Transverse colon (tissue), 4 donors: Measurements from ENCODE around the gene LMNTD2. TPM values are rescaled to one million over a fixed set of nuclear protein-coding genes. Genes with fewer than 3 reads are reported as not detected.

Experiments
- DNase-seq: peaks from one replicate; pipeline ENCODE4 v3.0.0-alpha.2; 2019
- H3K27ac ChIP-seq, 4 donors: fragments of 200-600 bp; sonication (generic); 2 replicates each; pipeline ENCODE4 v1.5.1; 2016 to 2018; ENCODE audit warnings: inconsistent platforms in 4 of 4
- H3K27me3 ChIP-seq: fragments of 200-600 bp; sonication (generic); 2 replicates; pipeline ENCODE4 v1.5.1; 2017; ENCODE audit warnings: inconsistent platforms
- H3K36me3 ChIP-seq, 4 donors: fragments of 200-600 bp; sonication (generic); 2 replicates each; pipeline ENCODE4 v1.5.1; 2017 to 2019; ENCODE audit warnings: inconsistent platforms in 4 of 4
- H3K4me1 ChIP-seq, 4 donors: fragments of 200-600 bp; sonication (generic); 2 replicates each; pipeline ENCODE4 v1.5.1; 2017 to 2020; ENCODE audit warnings: inconsistent platforms in 4 of 4
- H3K4me3 ChIP-seq, 4 donors: fragments of 200-600 bp; sonication (generic); 1 replicate in 1 of 4; 2 replicates in 3 of 4; pipeline versions ENCODE4 v1.5.1 to v1.6.1; 2017 to 2019; ENCODE audit warnings: inconsistent platforms in 4 of 4
- H3K9me3 ChIP-seq, 2 donors: fragments of 200-600 bp; sonication (generic); 2 replicates each; pipeline ENCODE4 v1.5.1; 2017 to 2019; ENCODE audit warnings: inconsistent platforms in 2 of 2
- EP300 ChIP-seq: sonication (generic); formaldehyde crosslinking; IDR thresholded peaks from one replicate; pipeline ENCODE4 v1.6.1; 2017; ENCODE audit warnings: antibody characterized with exemption, low read depth
- POLR2A ChIP-seq: fragments of 450-650 bp; IDR thresholded peaks from one replicate; pipeline ENCODE4 v1.6.1; 2016; ENCODE audit warnings: antibody characterized with exemption, mild to moderate bottlenecking, moderate library complexity
- POLR2AphosphoS5 ChIP-seq, 3 donors: sonication (generic); formaldehyde crosslinking; IDR thresholded peaks; one replicate each; pipeline ENCODE4 v1.6.1; 2016; ENCODE audit warnings: antibody characterized with exemption in 3 of 3
- WGBS, 2 donors: methylation state at CpG; one replicate each; pipeline ENCODE4 v1.1.5; 2018; ENCODE audit warnings: low coverage in 1 of 2; 5-methylcytosine and 5-hydroxymethylcytosine counted together
- in situ Hi-C, 4 donors: fragments of 200-750 bp; cut with MboI; loops; one replicate each; pipeline versions ENCODE4 v1.15.0 to v1.15.1; 2017; ENCODE audit warnings: low sequenced_read_pairs in 3 of 4, low pct_ligation_motif_present in 1 of 4, low pct_unique_long_range_greater_than_20kb in 1 of 4
- intact Hi-C: fragments of 100-400 bp; cut with DNase I; formaldehyde crosslinking; loops from one replicate; pipeline ENCODE4 v1.15.1; 2023; ENCODE audit warnings: low total_unique reads
- total RNA-seq, 4 donors: library from RNA; depleted of rRNA; stranded (reverse); fragments of >200 nt; gene quantifications; one replicate each; pipeline ENCODE4 v1.1.0, GENCODE V29; 2016
- TF ChIP-seq, protein P1 (sequence below), 5 experiments: fragments of 200-600 bp in 3 of 5; fragments of 450-650 bp in 2 of 5; sonication (generic) in 3 of 5; IDR thresholded peaks; 1 replicate in 2 of 5; 2 replicates in 3 of 5; pipeline ENCODE4 v1.5.1; 2016 to 2017; ENCODE audit warnings: antibody characterized with exemption in 5 of 5, inconsistent platforms in 3 of 5, mild to moderate bottlenecking in 2 of 5, moderate library complexity in 1 of 5

Gene LMNTD2
- total RNA-seq, 4 donors from 2014 or later = 14.8 to 89.0 (median 16.6) TPM

DNA sequence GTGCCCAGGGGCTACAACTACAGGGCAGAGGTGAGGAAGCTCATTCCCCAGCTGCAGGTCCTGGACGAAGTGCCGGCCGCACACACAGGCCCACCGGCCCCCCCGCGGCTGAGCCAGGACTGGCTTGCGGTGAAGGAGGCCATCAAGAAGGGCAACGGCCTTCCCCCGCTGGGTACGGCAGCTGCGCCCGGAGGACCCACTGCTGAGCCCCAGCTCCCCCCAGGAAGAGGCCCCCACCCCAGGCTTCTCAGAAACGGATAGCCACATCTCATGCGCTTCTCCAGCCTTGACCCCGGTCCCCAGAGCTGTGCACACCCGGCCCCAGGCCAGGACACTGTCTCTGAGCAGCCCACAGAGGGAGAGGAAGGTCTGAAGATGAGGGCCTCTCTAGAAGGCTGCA lies 9.4 kb downstream of the LMNTD2 start:
- peaks cover 37% of the 10 kb centered on the region for H3K27me3 ChIP-seq
- H3K36me3 ChIP-seq = no peaks in the 10 kb centered on the region
- in situ Hi-C loops = no loop called here
- peaks cover 14 to 21% (median 17%) of the 10 kb centered on the region in 4 donors for H3K4me1 ChIP-seq
- no peak for TF ChIP-seq EP300
- no peak for TF ChIP-seq POLR2A
- no peak for TF ChIP-seq POLR2AphosphoS5 (IDR thresholded peaks at IDR 0.05)
- no peak overlapping the region for H3K27ac ChIP-seq
- no peak for DNase-seq
- 63% methylated on average over 6 of the region's 16 CpGs; no CpG with 5 or more reads in 1 of the 2 donors for WGBS, 2 donors
- H3K9me3 ChIP-seq = no peaks in the 10 kb centered on the region
- no peak overlapping the region for H3K4me3 ChIP-seq
- intact Hi-C loops = no loop called here

DNA sequence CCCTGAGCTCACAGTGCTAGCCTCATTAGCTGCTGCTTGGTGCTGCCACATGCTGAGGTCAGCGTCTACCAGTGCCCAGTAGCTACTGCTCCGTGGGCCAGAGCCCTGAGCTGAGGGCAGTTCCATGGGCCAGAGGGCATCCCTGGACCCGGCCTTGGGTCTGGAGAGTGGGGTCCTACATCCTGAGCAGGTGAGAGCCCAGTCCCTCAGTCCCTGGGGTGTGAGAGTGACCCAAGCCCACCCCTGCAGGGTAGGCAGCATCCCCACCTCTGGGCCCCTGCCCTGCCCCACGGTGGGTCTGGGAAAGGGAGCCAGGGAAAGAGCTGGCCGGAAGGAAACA lies 9.8 kb downstream of the LMNTD2 start:
- Histone ChIP-seq H3K4me3 (no peak overlapping the region), H3K27ac (no peak overlapping the region), H3K4me1 (peaks cover 13 to 17% (median 16%) of the 10 kb centered on the region in 4 donors), H3K36me3 (no peaks in the 10 kb centered on the region), H3K9me3 (no peaks in the 10 kb centered on the region), H3K27me3 (peaks cover 32% of the 10 kb centered on the region)
- no peak for DNase-seq
- WGBS, 2 donors = 90% methylated on average over 4 of the region's 5 CpGs; no CpG with 5 or more reads in 1 of the 2 donors
- intact Hi-C loops = no loop called here
- no peak for TF ChIP-seq POLR2AphosphoS5 (IDR thresholded peaks at IDR 0.05)
- no peak for TF ChIP-seq EP300
- TF ChIP-seq, protein P1, sequence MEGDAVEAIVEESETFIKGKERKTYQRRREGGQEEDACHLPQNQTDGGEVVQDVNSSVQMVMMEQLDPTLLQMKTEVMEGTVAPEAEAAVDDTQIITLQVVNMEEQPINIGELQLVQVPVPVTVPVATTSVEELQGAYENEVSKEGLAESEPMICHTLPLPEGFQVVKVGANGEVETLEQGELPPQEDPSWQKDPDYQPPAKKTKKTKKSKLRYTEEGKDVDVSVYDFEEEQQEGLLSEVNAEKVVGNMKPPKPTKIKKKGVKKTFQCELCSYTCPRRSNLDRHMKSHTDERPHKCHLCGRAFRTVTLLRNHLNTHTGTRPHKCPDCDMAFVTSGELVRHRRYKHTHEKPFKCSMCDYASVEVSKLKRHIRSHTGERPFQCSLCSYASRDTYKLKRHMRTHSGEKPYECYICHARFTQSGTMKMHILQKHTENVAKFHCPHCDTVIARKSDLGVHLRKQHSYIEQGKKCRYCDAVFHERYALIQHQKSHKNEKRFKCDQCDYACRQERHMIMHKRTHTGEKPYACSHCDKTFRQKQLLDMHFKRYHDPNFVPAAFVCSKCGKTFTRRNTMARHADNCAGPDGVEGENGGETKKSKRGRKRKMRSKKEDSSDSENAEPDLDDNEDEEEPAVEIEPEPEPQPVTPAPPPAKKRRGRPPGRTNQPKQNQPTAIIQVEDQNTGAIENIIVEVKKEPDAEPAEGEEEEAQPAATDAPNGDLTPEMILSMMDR (IDR thresholded peaks at IDR 0.05) = no peak
- TF ChIP-seq POLR2A = no peak
- in situ Hi-C loops = no loop called here

DNA sequence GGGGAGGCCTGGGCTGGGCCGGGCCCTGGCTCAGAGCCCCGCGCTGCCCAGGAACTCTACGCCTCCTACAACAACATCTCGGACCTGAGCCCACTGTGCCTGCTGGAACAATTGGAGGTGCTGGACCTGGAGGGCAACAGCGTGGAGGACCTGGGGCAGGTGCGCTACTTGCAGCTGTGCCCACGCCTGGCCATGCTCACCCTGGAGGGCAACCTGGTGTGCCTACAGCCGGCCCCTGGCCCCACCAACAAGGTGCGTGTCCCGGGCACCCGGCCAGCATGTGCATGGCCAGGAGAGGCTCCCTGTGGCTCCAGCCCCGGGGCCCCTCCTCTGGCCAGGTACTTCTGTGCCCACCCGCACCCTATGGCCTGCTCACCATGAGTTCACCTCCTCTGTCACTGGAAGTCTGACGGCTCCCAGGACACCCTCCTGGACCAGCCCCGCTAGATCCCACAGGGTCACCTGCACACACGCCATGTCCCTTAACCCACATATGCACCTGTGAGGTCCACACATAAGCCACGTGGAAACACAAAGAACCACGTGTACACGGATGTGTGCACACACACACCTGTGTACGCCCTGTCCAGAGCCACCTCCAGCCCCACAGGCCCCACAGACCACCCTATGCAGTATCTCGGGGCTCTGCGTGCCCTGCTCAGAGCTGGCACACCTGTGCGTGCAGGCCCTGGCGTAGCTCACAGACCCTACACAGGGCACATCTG lies 10.4 kb downstream of the LMNTD2 start:
- intact Hi-C loops = no loop called here

DNA sequence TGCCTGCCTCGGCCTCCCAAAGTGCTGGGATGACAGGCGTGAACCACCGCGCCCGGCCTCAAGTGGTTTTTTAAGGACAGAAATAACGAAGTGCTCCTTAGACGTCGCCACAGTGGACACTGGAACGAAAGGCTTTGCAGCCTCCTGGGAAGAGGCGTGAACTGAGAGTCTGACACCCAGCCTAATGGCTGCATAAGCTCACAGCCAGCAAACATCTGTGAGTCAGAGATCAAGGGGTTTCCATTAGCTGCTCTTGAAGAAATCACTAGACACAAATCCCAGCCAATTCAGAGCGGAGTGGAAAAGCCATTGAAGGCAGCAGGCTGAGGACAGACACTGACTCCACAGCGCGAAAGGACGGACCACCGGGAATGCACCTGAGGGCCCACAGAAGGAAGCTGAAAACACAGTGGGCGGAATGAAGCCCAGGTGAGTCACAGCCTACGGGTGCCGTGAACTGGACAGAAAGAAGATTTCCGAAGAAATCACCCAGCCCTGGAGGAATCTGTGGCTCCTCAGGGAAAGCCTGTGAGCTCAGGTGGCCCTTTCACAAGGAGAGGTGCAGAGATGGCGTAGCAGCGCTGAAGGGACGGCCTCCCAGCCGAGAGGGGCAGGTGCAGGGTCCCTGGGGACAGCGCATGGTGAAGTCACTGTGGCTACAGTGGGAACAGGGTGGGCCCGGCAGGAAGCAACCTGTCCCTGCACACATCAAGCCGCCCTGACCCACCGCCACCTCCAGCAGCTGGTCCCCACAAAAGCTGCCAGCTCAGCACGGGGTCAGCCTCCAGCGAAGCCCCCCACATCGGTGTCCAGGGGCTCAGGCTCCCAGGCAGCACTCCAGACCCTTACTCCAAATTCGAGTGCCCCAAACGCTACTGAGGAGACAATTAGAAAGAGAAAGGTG lies 11.6 kb downstream of the LMNTD2 start:
- in situ Hi-C loops (no loop called here), intact Hi-C loops (no loop called here)
- Histone ChIP-seq H3K4me1 (peaks cover 0 to 5% (median 2%) of the 10 kb centered on the region in 4 donors), H3K27ac (no peak overlapping the region), H3K36me3 (no peaks in the 10 kb centered on the region), H3K9me3 (no peaks in the 10 kb centered on the region), H3K4me3 (no peak overlapping the region), H3K27me3 (peaks cover 16% of the 10 kb centered on the region)
- 86% methylated on average over 32 of the region's 32 CpGs; no CpG with 5 or more reads in 1 of the 2 donors for WGBS, 2 donors
- no peak for TF ChIP-seq POLR2A
- DNase-seq = no peak

More for the DNA sequence above, 10.4 kb downstream of the LMNTD2 start:
- 50 to 92% methylated on average over 2 to 23 of the region's 25 CpGs for WGBS, 2 donors
- H3K4me1 ChIP-seq = peaks cover 8 to 12% (median 10%) of the 10 kb centered on the region in 4 donors
- H3K36me3 ChIP-seq = no peaks in the 10 kb centered on the region
- in situ Hi-C loops = no loop called here
- peaks cover 27% of the 10 kb centered on the region for H3K27me3 ChIP-seq
- H3K27ac ChIP-seq = no peak overlapping the region
- no peak for DNase-seq
- no peaks in the 10 kb centered on the region for H3K9me3 ChIP-seq
- no peak overlapping the region for H3K4me3 ChIP-seq
- TF ChIP-seq EP300 = no peak
- TF ChIP-seq POLR2A = no peak
- no peak for TF ChIP-seq POLR2AphosphoS5 (IDR thresholded peaks at IDR 0.05)
- TF ChIP-seq, protein P1 (IDR thresholded peaks at IDR 0.05) = no peak

DNA sequence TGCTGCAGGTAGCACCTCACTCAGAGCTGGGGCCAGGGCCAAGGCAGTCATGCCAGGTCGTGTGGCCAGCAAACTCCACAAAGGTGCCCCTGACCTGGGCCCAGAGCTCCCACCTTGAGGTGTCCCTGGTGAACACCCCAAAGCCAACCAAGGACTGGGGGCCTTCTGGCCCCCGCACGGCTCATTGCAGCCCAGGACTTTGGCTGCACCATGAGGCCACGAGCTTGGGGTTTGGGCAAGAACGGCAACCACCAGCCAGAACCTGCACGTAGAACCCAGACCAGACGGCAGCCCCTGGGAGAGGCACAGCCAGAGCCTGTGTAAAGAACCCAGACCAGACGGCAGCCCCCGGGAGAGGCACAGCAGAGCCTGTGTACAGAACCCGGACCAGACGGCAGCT lies 15.4 kb downstream of the LMNTD2 start:
- Histone ChIP-seq H3K36me3 (no peaks in the 10 kb centered on the region), H3K4me3 (no peak overlapping the region), H3K27ac (no peak overlapping the region), H3K9me3 (no peaks in the 10 kb centered on the region), H3K27me3 (no peaks in the 10 kb centered on the region), H3K4me1 (peaks cover 0 to 5% (median 1%) of the 10 kb centered on the region in 4 donors)
- DNase-seq = no peak
- in situ Hi-C loops (no loop called here), intact Hi-C loops (no loop called here)
- WGBS, 2 donors = 85% methylated on average over 10 of the region's 11 CpGs; no CpG with 5 or more reads in 1 of the 2 donors
- TF ChIP-seq, protein P1 (IDR thresholded peaks at IDR 0.05) = no peak
- TF ChIP-seq EP300 = no peak
- no peak for TF ChIP-seq POLR2A
- TF ChIP-seq POLR2AphosphoS5 (IDR thresholded peaks at IDR 0.05) = no peak
